Measurements from ENCODE around the gene FOXJ3. TPM values are rescaled to one million over a fixed set of nuclear protein-coding genes. Genes with fewer than 3 reads are reported as not detected.
A peak's percentile ranks its signal among the peaks of the same experiment; 100 is the strongest.

FOXJ3 gene
- total and polyA plus RNA-seq, 3 experiments from 2014 or later = 35.7 to 48.3 (median 48.0) TPM

DNA sequence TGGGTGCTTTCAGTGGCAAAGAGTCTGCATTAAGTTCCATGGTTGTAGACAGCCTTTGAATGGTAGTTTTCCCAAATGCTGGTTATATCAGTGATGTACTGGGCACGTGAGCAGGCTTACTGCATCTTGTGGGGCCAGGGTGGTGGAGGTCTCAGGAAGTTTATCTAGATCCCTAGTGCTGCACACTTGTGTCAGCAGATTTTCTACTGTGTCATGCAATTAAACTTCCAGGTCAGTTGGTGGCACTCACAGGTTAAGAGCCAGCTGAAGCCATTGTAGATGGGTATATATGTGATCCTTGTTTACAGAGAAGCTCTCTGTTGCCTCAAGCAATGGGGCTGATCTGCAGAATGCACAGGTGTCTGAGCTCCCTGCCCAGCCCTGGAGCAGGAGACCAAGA is 33.0 kb downstream of the FOXJ3 start:
- Mint-ChIP-seq H3K36me3 (peaks cover 14 to 36% (median 18%) of the 10 kb centered on the region in 3 donors), H3K27ac (no peak overlapping the region), H3K27me3 (no peaks in the 10 kb centered on the region), H3K4me3 (no peak overlapping the region), H3K9me3 (peaks cover 0 to 7% (median 4%) of the 10 kb centered on the region in 5 donors), H3K4me1 (peaks cover 54 to 72% (median 70%) of the 10 kb centered on the region in 3 donors)
- H3K36me3 ChIP-seq (ENCODE audit: insufficient read depth, low read length) = no peaks in the 10 kb centered on the region
- DNase-seq = no peak
- ChIA-PET POLR2A (no interaction called here), CTCF (no interaction called here)
- H3K4me1 ChIP-seq (ENCODE audit: insufficient read depth, low read length) = peaks cover 12% of the 10 kb centered on the region
- no peak overlapping the region for H3K4me3 ChIP-seq (ENCODE audit: low read length)
- no peaks in the 10 kb centered on the region for H3K27me3 ChIP-seq (ENCODE audit: insufficient read depth, low read length, poor library complexity, severe bottlenecking)
- no peak overlapping the region for H3K27ac ChIP-seq (ENCODE audit: low read depth, low read length)
- H3K9me3 ChIP-seq (ENCODE audit: low read length) = peaks cover 10% of the 10 kb centered on the region

DNA sequence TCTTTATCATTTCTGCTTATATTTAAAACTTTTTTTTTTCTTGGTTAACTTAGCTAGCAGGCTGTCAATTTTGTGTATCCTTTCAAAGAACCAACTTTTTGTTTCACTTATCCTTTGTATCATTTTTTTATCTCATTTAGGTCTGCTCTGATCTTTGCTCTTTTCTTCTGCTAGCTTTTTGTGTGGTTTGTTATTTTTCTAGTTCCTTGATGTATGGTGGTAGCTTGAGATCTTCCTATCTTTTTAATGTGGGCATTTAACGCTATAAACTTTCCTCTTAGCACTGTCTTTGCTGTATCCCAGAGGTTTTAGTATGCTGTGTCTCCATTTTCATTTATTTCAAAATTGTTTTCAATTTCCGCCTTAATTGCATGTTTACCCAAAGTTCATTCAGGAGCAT is 36.5 kb downstream of the FOXJ3 start:
- Histone ChIP-seq H3K27me3 (ENCODE audit: insufficient read depth, low read length, poor library complexity, severe bottlenecking) (no peaks in the 10 kb centered on the region), H3K4me3 (ENCODE audit: low read length) (no peak overlapping the region), H3K9me3 (ENCODE audit: low read length) (peaks cover 10% of the 10 kb centered on the region), H3K36me3 (ENCODE audit: insufficient read depth, low read length) (no peaks in the 10 kb centered on the region), H3K4me1 (ENCODE audit: insufficient read depth, low read length) (peaks cover 12% of the 10 kb centered on the region), H3K27ac (ENCODE audit: low read depth, low read length) (no peak overlapping the region)
- H3K27ac Mint-ChIP-seq = peak overlapping the region in 5 of 8 donors; percentile 12 to 83 (median 18)
- POLR2A ChIA-PET = no interaction called here
- peaks cover 0 to 7% (median 4%) of the 10 kb centered on the region in 5 donors for H3K9me3 Mint-ChIP-seq
- H3K27me3 Mint-ChIP-seq = no peaks in the 10 kb centered on the region
- CTCF ChIA-PET = no interaction called here
- peaks cover 9 to 23% (median 12%) of the 10 kb centered on the region in 3 donors for H3K36me3 Mint-ChIP-seq
- H3K4me1 Mint-ChIP-seq = peaks cover 43 to 66% (median 64%) of the 10 kb centered on the region in 3 donors
- peak overlapping the region in 3 of 7 donors; percentile 0 to 15 (median 3) for H3K4me3 Mint-ChIP-seq
- peak in 2 of 5 donors; percentile 1 to 73 for DNase-seq

DNA sequence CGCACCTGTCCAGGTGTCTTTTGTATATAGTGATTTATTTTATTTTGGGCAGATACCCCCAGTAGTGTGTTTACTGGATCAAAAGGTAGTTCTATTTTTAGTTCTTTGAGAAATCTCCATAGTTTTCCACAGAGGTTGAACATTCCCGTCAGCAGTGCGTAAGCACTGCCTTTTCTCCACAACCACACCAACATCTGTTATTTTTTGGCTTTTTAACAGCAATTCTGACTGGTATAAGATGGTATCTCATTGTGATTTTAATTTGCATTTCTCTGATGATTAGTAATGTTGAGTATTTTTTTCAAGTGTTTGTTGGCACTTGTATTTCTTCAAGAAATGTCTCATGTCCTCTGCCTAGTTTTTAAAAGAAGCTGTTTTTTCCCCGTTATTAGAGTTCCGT is 39.2 kb downstream of the FOXJ3 start:
- Histone ChIP-seq H3K9me3 (ENCODE audit: low read length) (no peaks in the 10 kb centered on the region), H3K36me3 (ENCODE audit: insufficient read depth, low read length) (no peaks in the 10 kb centered on the region), H3K27ac (ENCODE audit: low read depth, low read length) (no peak overlapping the region), H3K27me3 (ENCODE audit: insufficient read depth, low read length, poor library complexity, severe bottlenecking) (no peaks in the 10 kb centered on the region), H3K4me1 (ENCODE audit: insufficient read depth, low read length) (peaks cover 12% of the 10 kb centered on the region), H3K4me3 (ENCODE audit: low read length) (no peak overlapping the region)
- Mint-ChIP-seq H3K4me1 (peaks cover 54 to 80% (median 77%) of the 10 kb centered on the region in 3 donors), H3K27ac (peak overlapping the region in 1 of 8 donors; percentile 18), H3K36me3 (peaks cover 0 to 14% (median 2%) of the 10 kb centered on the region in 3 donors), H3K9me3 (no peaks in the 10 kb centered on the region), H3K4me3 (no peak overlapping the region), H3K27me3 (no peaks in the 10 kb centered on the region)
- ChIA-PET POLR2A (no interaction called here), CTCF (no interaction called here)
- DNase-seq = no peak

DNA sequence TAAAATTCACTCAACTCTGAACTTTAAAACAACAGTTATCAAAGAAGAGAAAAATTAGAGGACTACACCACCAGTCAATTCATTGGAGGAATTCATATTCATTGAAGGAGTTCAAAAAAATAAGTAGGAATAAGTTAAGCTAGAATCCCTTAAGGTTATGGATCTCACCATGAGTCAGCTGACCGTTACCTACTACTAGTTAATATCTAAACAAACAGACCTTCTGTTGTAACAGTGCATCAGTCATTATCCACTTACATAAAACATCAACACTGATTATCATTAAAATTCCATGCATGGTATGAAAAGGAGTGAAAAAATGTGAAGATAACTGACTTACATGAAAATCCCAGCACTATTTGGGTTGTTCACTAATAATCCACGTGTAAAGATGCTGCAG is 44.9 kb downstream of the FOXJ3 start:
- no peaks in the 10 kb centered on the region for H3K27me3 ChIP-seq (ENCODE audit: insufficient read depth, low read length, poor library complexity, severe bottlenecking)
- peaks cover 39 to 77% (median 63%) of the 10 kb centered on the region in 3 donors for H3K4me1 Mint-ChIP-seq
- H3K4me3 ChIP-seq (ENCODE audit: low read length) = no peak overlapping the region
- no peaks in the 10 kb centered on the region for H3K27me3 Mint-ChIP-seq
- no peak overlapping the region for H3K4me3 Mint-ChIP-seq
- H3K27ac Mint-ChIP-seq = peak overlapping the region in 4 of 8 donors; percentile 7 to 29 (median 15)
- no peak for DNase-seq
- H3K9me3 ChIP-seq (ENCODE audit: low read length) = no peaks in the 10 kb centered on the region
- H3K36me3 Mint-ChIP-seq = peaks cover 0 to 15% (median under 1%) of the 10 kb centered on the region in 3 donors
- no peaks in the 10 kb centered on the region for H3K4me1 ChIP-seq (ENCODE audit: insufficient read depth, low read length)
- H3K27ac ChIP-seq (ENCODE audit: low read depth, low read length) = no peak overlapping the region
- H3K36me3 ChIP-seq (ENCODE audit: insufficient read depth, low read length) = no peaks in the 10 kb centered on the region
- POLR2A ChIA-PET = no interaction called here
- H3K9me3 Mint-ChIP-seq = no peaks in the 10 kb centered on the region
- CTCF ChIA-PET = no interaction called here

- Histone ChIP-seq H3K27ac (ENCODE audit: low read depth, low read length) (no peak overlapping the region), H3K27me3 (ENCODE audit: insufficient read depth, low read length, poor library complexity, severe bottlenecking) (no peaks in the 10 kb centered on the region), H3K36me3 (ENCODE audit: insufficient read depth, low read length) (no peaks in the 10 kb centered on the region), H3K4me3 (ENCODE audit: low read length) (no peak overlapping the region), H3K4me1 (ENCODE audit: insufficient read depth, low read length) (peaks cover 12% of the 10 kb centered on the region), H3K9me3 (ENCODE audit: low read length) (no peaks in the 10 kb centered on the region)
- H3K4me1 Mint-ChIP-seq = peaks cover 42 to 76% (median 66%) of the 10 kb centered on the region in 3 donors
- no peak for DNase-seq
- H3K9me3 Mint-ChIP-seq = no peaks in the 10 kb centered on the region
- H3K27ac Mint-ChIP-seq = no peak overlapping the region
- CTCF ChIA-PET = no interaction called here
- no peak overlapping the region for H3K4me3 Mint-ChIP-seq
- peaks cover 0 to 12% (median 0%) of the 10 kb centered on the region in 3 donors for H3K36me3 Mint-ChIP-seq
- no peaks in the 10 kb centered on the region for H3K27me3 Mint-ChIP-seq
- POLR2A ChIA-PET = no interaction called here
These were observed 46.6 kb downstream of the FOXJ3 start for GRCh38 chr1:42288311-42288985.

GRCh38 chr1:42282867-42283583 is 52.0 kb downstream of the FOXJ3 start:
- H3K4me3 ChIP-seq (ENCODE audit: low read length) = no peak overlapping the region
- H3K27me3 Mint-ChIP-seq = no peaks in the 10 kb centered on the region
- H3K36me3 Mint-ChIP-seq = peaks cover 2 to 10% (median 4%) of the 10 kb centered on the region in 3 donors
- no peak overlapping the region for H3K4me3 Mint-ChIP-seq
- H3K36me3 ChIP-seq (ENCODE audit: insufficient read depth, low read length) = peaks cover 4% of the 10 kb centered on the region
- peaks cover 55 to 82% (median 73%) of the 10 kb centered on the region in 3 donors for H3K4me1 Mint-ChIP-seq
- DNase-seq = no peak
- no peaks in the 10 kb centered on the region for H3K9me3 ChIP-seq (ENCODE audit: low read length)
- H3K27ac ChIP-seq (ENCODE audit: low read depth, low read length) = no peak overlapping the region
- peaks cover 27% of the 10 kb centered on the region for H3K4me1 ChIP-seq (ENCODE audit: insufficient read depth, low read length)
- CTCF ChIA-PET = no interaction called here
- POLR2A ChIA-PET = no interaction called here
- H3K27ac Mint-ChIP-seq = peak overlapping the region in 5 of 8 donors; percentile 13 to 57 (median 26)
- H3K27me3 ChIP-seq (ENCODE audit: insufficient read depth, low read length, poor library complexity, severe bottlenecking) = no peaks in the 10 kb centered on the region
- H3K9me3 Mint-ChIP-seq = no peaks in the 10 kb centered on the region

DNA sequence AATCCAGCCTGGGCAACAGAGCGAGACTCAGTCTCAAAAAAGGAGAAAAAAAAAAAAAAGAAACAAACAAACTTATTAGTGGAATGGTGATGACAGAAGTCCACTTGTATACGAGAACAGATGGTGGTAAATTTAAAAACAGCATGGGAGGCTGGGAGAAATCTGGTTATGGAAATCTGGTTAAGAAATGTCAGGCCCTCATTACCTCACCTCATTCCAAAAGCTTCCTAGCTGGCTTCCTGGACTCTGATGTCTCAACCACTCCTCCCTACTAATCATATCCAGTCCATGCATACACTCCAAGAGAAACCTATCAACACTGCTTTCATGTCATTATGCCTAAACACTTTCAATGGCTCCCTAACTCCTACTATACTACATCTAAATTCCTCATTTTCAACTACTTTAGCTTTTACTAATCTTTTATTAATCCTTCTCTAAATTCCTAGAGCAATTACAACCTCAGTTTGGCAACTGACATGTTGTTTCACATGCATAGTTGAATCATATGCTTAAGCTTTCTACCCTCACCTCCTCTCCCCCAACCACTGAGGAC is 52.9 kb downstream of the FOXJ3 start:
- H3K27ac Mint-ChIP-seq = peak overlapping the region in 2 of 8 donors; percentile 43 to 58
- POLR2A ChIA-PET = interaction anchor here (0.7 kb wide), 1 partner anchor 18 kb away, joined by 5 read pairs; no protein-coding TSS in a partner anchor
- Histone ChIP-seq H3K27ac (ENCODE audit: low read depth, low read length) (no peak overlapping the region), H3K27me3 (ENCODE audit: insufficient read depth, low read length, poor library complexity, severe bottlenecking) (no peaks in the 10 kb centered on the region), H3K9me3 (ENCODE audit: low read length) (no peaks in the 10 kb centered on the region), H3K4me1 (ENCODE audit: insufficient read depth, low read length) (peaks cover 27% of the 10 kb centered on the region), H3K36me3 (ENCODE audit: insufficient read depth, low read length) (peaks cover 4% of the 10 kb centered on the region), H3K4me3 (ENCODE audit: low read length) (no peak overlapping the region)
- CTCF ChIA-PET = no interaction called here
- no peaks in the 10 kb centered on the region for H3K9me3 Mint-ChIP-seq
- H3K4me3 Mint-ChIP-seq = peak overlapping the region in 1 of 7 donors; percentile 1
- peaks cover 54 to 79% (median 76%) of the 10 kb centered on the region in 3 donors for H3K4me1 Mint-ChIP-seq
- DNase-seq = no peak
- peaks cover 3 to 10% (median 6%) of the 10 kb centered on the region in 3 donors for H3K36me3 Mint-ChIP-seq
- no peaks in the 10 kb centered on the region for H3K27me3 Mint-ChIP-seq

DNA sequence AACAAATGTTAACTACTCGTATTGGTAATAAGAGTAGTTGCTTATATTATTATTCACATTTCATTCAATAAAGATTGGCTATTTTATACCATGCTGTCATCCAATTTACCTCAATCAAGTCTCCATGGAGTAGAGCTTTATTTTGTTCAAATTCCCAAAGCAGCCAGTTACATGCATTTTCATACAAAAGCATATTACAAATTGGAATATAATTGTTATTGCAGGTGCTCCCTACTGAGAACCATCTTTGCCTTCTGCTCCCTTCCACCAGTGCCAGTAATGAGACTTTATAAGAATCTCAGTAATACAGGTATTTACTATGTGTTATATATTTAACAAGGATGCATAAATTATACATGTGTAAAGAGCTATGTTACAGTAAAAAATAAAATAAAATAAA is 54.2 kb downstream of the FOXJ3 start:
- ChIA-PET POLR2A (interaction anchor here (1.0 kb wide), 1 partner anchor 403 kb away, joined by 3 read pairs; no protein-coding TSS in a partner anchor), CTCF (no interaction called here)
- peaks cover 54 to 79% (median 73%) of the 10 kb centered on the region in 3 donors for H3K4me1 Mint-ChIP-seq

More for the DNA sequence above, 54.2 kb downstream of the FOXJ3 start:
- Mint-ChIP-seq H3K27me3 (no peaks in the 10 kb centered on the region), H3K4me3 (no peak overlapping the region), H3K36me3 (peaks cover 6 to 20% (median 10%) of the 10 kb centered on the region in 3 donors), H3K27ac (peak overlapping the region in 3 of 8 donors; percentile 18 to 51 (median 41)), H3K9me3 (no peaks in the 10 kb centered on the region)
- Histone ChIP-seq H3K9me3 (ENCODE audit: low read length) (no peaks in the 10 kb centered on the region), H3K36me3 (ENCODE audit: insufficient read depth, low read length) (peaks cover 4% of the 10 kb centered on the region), H3K4me1 (ENCODE audit: insufficient read depth, low read length) (peaks cover 27% of the 10 kb centered on the region), H3K27me3 (ENCODE audit: insufficient read depth, low read length, poor library complexity, severe bottlenecking) (no peaks in the 10 kb centered on the region), H3K27ac (ENCODE audit: low read depth, low read length) (no peak overlapping the region), H3K4me3 (ENCODE audit: low read length) (no peak overlapping the region)
- DNase-seq = no peak

All from CD8-positive, alpha-beta memory T cell (primary cell).